ENCODE results near the gene DIPK1B. TPM values are rescaled to one million over a fixed set of nuclear protein-coding genes. Genes with fewer than 3 reads are reported as not detected.
"Not testable (repeated sequence)": the region's sequence is repeated elsewhere in the genome, so short reads cannot be mapped to it uniquely, and the experiment has no call there.

DIPK1B gene
- total RNA-seq, 1 experiment from 2014 or later: 4.5 TPM

DNA sequence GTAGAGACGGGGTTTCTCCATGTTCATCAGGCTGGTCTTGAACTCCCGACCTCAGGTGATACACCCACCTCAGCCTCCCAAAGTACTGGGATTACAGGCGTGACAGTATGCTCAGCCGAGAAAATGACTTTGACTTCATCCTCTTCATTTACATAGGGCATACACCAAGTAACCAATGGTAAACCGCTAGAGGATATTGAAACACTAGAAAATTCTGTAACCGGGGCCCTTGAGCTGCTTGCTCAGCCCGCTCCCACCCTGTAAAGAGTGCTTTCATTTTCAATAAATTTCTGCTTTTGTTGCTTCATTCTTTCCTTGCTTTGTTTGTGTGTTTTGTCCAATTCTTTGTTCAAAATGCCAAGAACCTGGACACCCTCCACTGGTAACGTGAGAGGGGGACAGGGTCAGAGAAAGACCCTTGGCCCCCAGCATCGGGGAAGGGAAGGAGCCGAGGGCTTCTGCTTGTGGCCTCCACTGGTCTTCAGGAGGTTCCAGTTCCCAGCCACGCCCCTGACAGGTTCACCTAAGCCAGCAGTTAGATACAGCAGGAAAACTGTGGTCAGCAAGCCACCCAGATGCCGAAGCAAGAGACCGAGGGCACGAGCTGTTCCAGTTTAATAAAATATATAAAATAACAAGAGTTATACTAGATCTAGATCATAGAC, 53.5 kb downstream of the DIPK1B start:
- DNase-seq (ENCODE audit: low read depth): not testable (repeated sequence)

DNA sequence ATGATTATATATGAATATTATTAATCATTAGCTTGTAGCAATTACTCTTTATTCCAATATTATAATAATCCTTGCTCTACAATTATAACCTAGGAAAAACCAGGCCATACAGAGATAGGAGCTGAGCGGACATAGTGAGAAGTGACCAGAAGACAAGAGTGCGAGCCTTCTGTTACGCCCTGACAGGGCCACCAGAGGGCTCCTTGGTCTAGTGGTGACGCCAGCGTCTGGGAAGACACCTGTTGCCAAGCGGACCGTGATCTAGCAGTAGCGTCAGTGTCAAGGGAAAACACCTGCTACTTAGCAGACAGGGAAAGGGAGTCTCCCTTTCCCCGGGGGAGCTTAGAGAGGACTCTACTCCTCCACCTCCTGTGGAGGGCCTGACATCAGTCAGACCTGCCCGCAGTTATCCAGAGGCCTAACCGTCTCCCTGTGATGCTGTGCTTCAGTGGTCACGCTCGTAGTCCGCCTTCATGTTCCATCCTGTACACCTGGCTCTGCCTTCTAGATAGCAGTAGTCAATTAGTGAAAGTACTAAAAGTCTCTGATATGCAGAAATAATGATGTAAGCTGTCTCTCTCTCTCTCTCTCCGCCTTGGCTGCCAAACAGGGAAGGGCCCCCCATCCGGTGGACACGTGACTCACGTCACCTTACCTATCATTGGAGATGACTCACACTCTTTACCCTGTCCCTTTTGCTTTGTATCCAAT, 54.2 kb downstream of the DIPK1B start:
- peak; percentile 46 for DNase-seq (ENCODE audit: low read depth)

GRCh38 chr9:136769710-136770191, 57.4 kb downstream of the DIPK1B start:
- no peak for DNase-seq (ENCODE audit: low read depth)

- DNase-seq (ENCODE audit: low read depth): no peak
Measured at GRCh38 chr9:136771907-136772415, 59.6 kb downstream of the DIPK1B start.

GRCh38 chr9:136773386-136774044, 61.1 kb downstream of the DIPK1B start:
- DNase-seq (ENCODE audit: low read depth): peak; percentile 45

Small RNA genes within 50 kb of the gene (small RNA-seq; reads per million reads assigned to genes)
- 2.6 reads per million, percentile 85 among the genes with 10 or more reads in this experiment for gene MIR126
- gene MIR6722: not detected

Other genes with a start within 250 kb of the DIPK1B start
- gene SEC16A, start 229.5 kb upstream of the DIPK1B start, total RNA-seq (2014; rRNA removed; shearing (Covaris generic)): 18.1 and 22.7 TPM in 2 replicates
- 11.4 and 13.7 TPM in 2 replicates for gene NOTCH1, start 166.5 kb upstream of the DIPK1B start, total RNA-seq (2014; rRNA removed; shearing (Covaris generic))
- gene EGFL7, start 49.7 kb upstream of the DIPK1B start, total RNA-seq (2014; rRNA removed; shearing (Covaris generic)): 31.8 and 34.6 TPM in 2 replicates
- gene AGPAT2, start 25.1 kb upstream of the DIPK1B start, total RNA-seq (2014; rRNA removed; shearing (Covaris generic)): 56.0 and 73.5 TPM in 2 replicates
- not detected in 2 replicates for gene LCN10, start 30.4 kb downstream of the DIPK1B start, total RNA-seq (2014; rRNA removed; shearing (Covaris generic))
- gene LCN6, start 36.0 kb downstream of the DIPK1B start, total RNA-seq (2014; rRNA removed; shearing (Covaris generic)): not detected in 2 replicates
- not detected in 2 replicates for gene LCN8, start 45.7 kb downstream of the DIPK1B start, total RNA-seq (2014; rRNA removed; shearing (Covaris generic))
- not detected in 2 replicates for gene LCN15, start 51.9 kb downstream of the DIPK1B start, total RNA-seq (2014; rRNA removed; shearing (Covaris generic))
- 52.5 and 71.5 TPM in 2 replicates for gene TMEM141, start 78.8 kb downstream of the DIPK1B start, total RNA-seq (2014; rRNA removed; shearing (Covaris generic))
- gene CCDC183, start 83.8 kb downstream of the DIPK1B start, total RNA-seq (2014; rRNA removed; shearing (Covaris generic)): not detected in 2 replicates
- gene RABL6, start 95.4 kb downstream of the DIPK1B start, total RNA-seq (2014; rRNA removed; shearing (Covaris generic)): 87.9 and 90.9 TPM in 2 replicates
- gene AJM1, start 129.9 kb downstream of the DIPK1B start, total RNA-seq (2014; rRNA removed; shearing (Covaris generic)): 0.87 and 1.5 TPM in 2 replicates
- 124 and 165 TPM in 2 replicates for gene PHPT1, start 136.8 kb downstream of the DIPK1B start, total RNA-seq (2014; rRNA removed; shearing (Covaris generic))
- gene MAMDC4, start 139.8 kb downstream of the DIPK1B start, total RNA-seq (2014; rRNA removed; shearing (Covaris generic)): 5.5 and 7.4 TPM in 2 replicates
- 301 and 357 TPM in 2 replicates for gene EDF1, start 153.7 kb downstream of the DIPK1B start, total RNA-seq (2014; rRNA removed; shearing (Covaris generic))
- 16.9 and 18.5 TPM in 2 replicates for gene TRAF2, start 173.9 kb downstream of the DIPK1B start, total RNA-seq (2014; rRNA removed; shearing (Covaris generic))
- gene FBXW5, start 232.2 kb downstream of the DIPK1B start, total RNA-seq (2014; rRNA removed; shearing (Covaris generic)): 171 and 188 TPM in 2 replicates
- gene C8G, start 232.7 kb downstream of the DIPK1B start, total RNA-seq (2014; rRNA removed; shearing (Covaris generic)): 0.47 TPM in 1 of 2 replicates, not detected in the other
- gene LCN12, start 239.7 kb downstream of the DIPK1B start, total RNA-seq (2014; rRNA removed; shearing (Covaris generic)): not detected in 2 replicates

Data from HT1080 (cell line).